HepG2 (cell line): Measurements from ENCODE around the gene EPB41L1. TPM values are rescaled to one million over a fixed set of nuclear protein-coding genes. Genes with fewer than 3 reads are reported as not detected.
A peak's percentile ranks its signal among the peaks of the same experiment; 100 is the strongest.

Experiments
- ARID4A ChIP-seq: sonication (generic); formaldehyde crosslinking; IDR thresholded peaks from 2 replicates; pipeline ENCODE4 v1.5.0; 2020; ENCODE audit warnings: mild to moderate bottlenecking, missing genetic modification reagents, borderline replicate concordance
- DBP ChIP-seq: sonication (generic); formaldehyde crosslinking; IDR thresholded peaks from 2 replicates; pipeline ENCODE4 v1.4.0; 2020; ENCODE audit warnings: missing genetic modification reagents; ENCODE audit errors: not compliant biosample characterization
- ELF4 ChIP-seq: sonication (generic); formaldehyde crosslinking; IDR thresholded peaks from 2 replicates; pipeline ENCODE4 v1.5.0; 2020; ENCODE audit warnings: missing genetic modification reagents, mild to moderate bottlenecking, moderate library complexity, borderline replicate concordance
- EP300 ChIP-seq, 3 experiments: sonication (generic) in 1 of 3; formaldehyde crosslinking in 1 of 3; IDR thresholded peaks; 2 replicates each; pipeline versions ENCODE4 v1.5.1 to v1.6.1; 2011 to 2020; ENCODE audit warnings: low read depth in 2 of 3, low read length in 2 of 3, borderline replicate concordance in 1 of 3, improper control_type of control experiment in 1 of 3, mild to moderate bottlenecking in 1 of 3, missing genetic modification reagents in 1 of 3, moderate library complexity in 1 of 3
- ERF ChIP-seq: IDR thresholded peaks from 2 replicates; pipeline ENCODE4 v1.6.1; 2018; ENCODE audit warnings: missing biosample characterization, missing genetic modification reagents
- GLMP ChIP-seq: sonication (generic); formaldehyde crosslinking; IDR thresholded peaks from 2 replicates; pipeline ENCODE4 v1.9.0; 2021; ENCODE audit warnings: missing genetic modification reagents, mild to moderate bottlenecking, borderline replicate concordance
- KDM6A ChIP-seq: IDR thresholded peaks from 2 replicates; pipeline ENCODE4 v1.6.1; 2016; ENCODE audit warnings: low read depth
- LCORL ChIP-seq, 2 experiments: fragments of 450-650 bp in 1 of 2; sonication (generic) in 1 of 2; formaldehyde crosslinking in 1 of 2; IDR thresholded peaks; 2 replicates each; pipeline versions ENCODE4 v1.5.0 to v1.6.1; 2017 to 2020; ENCODE audit warnings: antibody characterized with exemption in 1 of 2, missing genetic modification reagents in 1 of 2
- MED13 ChIP-seq: sonication (generic); formaldehyde crosslinking; IDR thresholded peaks from 2 replicates; pipeline ENCODE4 v1.5.0; 2020; ENCODE audit warnings: missing genetic modification reagents
- MIER2 ChIP-seq: IDR thresholded peaks from 2 replicates; pipeline ENCODE4 v1.6.1; 2016; ENCODE audit warnings: missing biosample characterization, missing genetic modification reagents
- MXD4 ChIP-seq: IDR thresholded peaks from 2 replicates; pipeline ENCODE4 v1.6.1; 2016; ENCODE audit warnings: mild to moderate bottlenecking, missing biosample characterization, missing genetic modification reagents
- PHB2 ChIP-seq: fragments of 450-650 bp; IDR thresholded peaks from 2 replicates; pipeline ENCODE4 v1.6.1; 2018; ENCODE audit not compliant: partially characterized antibody
- POLR2AphosphoS2 ChIP-seq: IDR thresholded peaks from 2 replicates; pipeline ENCODE4 v1.6.1; 2011; ENCODE audit warnings: low read depth, low read length, improper control_type of control experiment
- RFX3 ChIP-seq: IDR thresholded peaks from 2 replicates; pipeline ENCODE4 v1.6.1; 2016; ENCODE audit warnings: missing biosample characterization, missing genetic modification reagents
- SNRNP70 ChIP-seq: fragments of 200-400 bp; formaldehyde crosslinking; IDR thresholded peaks from 2 replicates; pipeline ENCODE4 v1.6.1; 2017; ENCODE audit warnings: mild to moderate bottlenecking, low read depth, low read length, moderate library complexity
- SRF ChIP-seq: IDR thresholded peaks from 2 replicates; pipeline ENCODE4 v1.6.1; 2011; ENCODE audit warnings: mild to moderate bottlenecking, low read depth, low read length, moderate library complexity
- XRCC5 ChIP-seq: fragments of 200-400 bp; formaldehyde crosslinking; optimal IDR thresholded peaks from 2 replicates; pipeline ENCODE3; 2017; ENCODE audit warnings: mild to moderate bottlenecking, low read length
- ZNF264 ChIP-seq: sonication (generic); formaldehyde crosslinking; IDR thresholded peaks from 2 replicates; pipeline ENCODE4 v1.4.0; 2020; ENCODE audit warnings: missing genetic modification reagents
- ZNF430 ChIP-seq: sonication (generic); formaldehyde crosslinking; IDR thresholded peaks from 2 replicates; pipeline ENCODE4 v1.9.0; 2021; ENCODE audit warnings: mild to moderate bottlenecking, missing genetic modification reagents
- ZNF431 ChIP-seq: sonication (generic); formaldehyde crosslinking; IDR thresholded peaks from 2 replicates; pipeline ENCODE4 v1.9.0; 2022; ENCODE audit warnings: missing genetic modification reagents, low read depth, mild to moderate bottlenecking, borderline replicate concordance
- ZNF501 ChIP-seq: sonication (generic); formaldehyde crosslinking; IDR thresholded peaks from 2 replicates; pipeline ENCODE4 v1.5.1; 2020; ENCODE audit warnings: mild to moderate bottlenecking, moderate library complexity, missing genetic modification reagents
- ZNF773 ChIP-seq: sonication (generic); formaldehyde crosslinking; IDR thresholded peaks from 2 replicates; pipeline ENCODE4 v1.4.0; 2020; ENCODE audit warnings: missing genetic modification reagents, borderline replicate concordance
- ZNF781 ChIP-seq: sonication (generic); formaldehyde crosslinking; IDR thresholded peaks from 2 replicates; pipeline ENCODE4 v1.5.1; 2020; ENCODE audit warnings: borderline replicate concordance, mild to moderate bottlenecking, missing genetic modification reagents; ENCODE audit errors: not compliant biosample characterization
- ZNF839 ChIP-seq: sonication (generic); formaldehyde crosslinking; IDR thresholded peaks from 2 replicates; pipeline ENCODE4 v1.4.0; 2020; ENCODE audit warnings: missing genetic modification reagents, mild to moderate bottlenecking, borderline replicate concordance
- polyA plus RNA-seq, 8 experiments: library from polyadenylated mRNA; depleted of rRNA in 3 of 8; stranded (reverse) in 7 of 8; unstranded in 1 of 8; fragments of >200 nt; fragmentation: Illumina TruSeq in 4 of 8; extraction: Trizol in 4 of 8; gene quantifications; 2 replicates each; pipeline versions ENCODE4 v1.2.1 to v1.2.3, GENCODE V29; 2011 to 2016; ENCODE audit warnings: low read depth in 4 of 8, missing spikeins in 1 of 8, mixed read lengths in 1 of 8; ENCODE audit not compliant: insufficient read depth in 1 of 8
- total RNA-seq, 5 experiments: library from RNA; depleted of rRNA; stranded (reverse); fragments of >200 nt; fragmentation: Illumina TruSeq; extraction: Trizol; gene quantifications; 2 replicates each; pipeline ENCODE4 v1.2.3, GENCODE V29; 2016; ENCODE audit warnings: low read depth in 1 of 5

The EPB41L1 gene
- total and polyA plus RNA-seq, 2 of the 13 experiments (the other 11 are each of a cell fraction or from before 2014, with no cell fraction given), result 16.7 to 39.0 TPM

GRCh38 chr20:36150847-36151539, 3.5 kb upstream of the EPB41L1 start (continued):
- TF ChIP-seq ARID4A (CRISPR knock-in tag) (peak; percentile 64; the same call in 1 of the 2 replicates), MED13 (CRISPR knock-in tag) (no peak), POLR2AphosphoS2 (no peak), ELF4 (CRISPR knock-in tag) (no peak; the same call in 1 of the 2 replicates), GLMP (CRISPR knock-in tag) (no peak), MIER2 (CRISPR knock-in tag) (peak; percentile 16; the same call in 1 of the 2 replicates), KDM6A (CRISPR knock-in tag) (peak; percentile 87), DBP (CRISPR knock-in tag) (no peak), PHB2 (no peak), LCORL (IDR thresholded peaks at IDR 0.05) (no peak), LCORL (CRISPR knock-in tag; IDR thresholded peaks at IDR 0.05) (peak; percentile 97), ZNF839 (CRISPR knock-in tag) (no peak), XRCC5 (peak; percentile 27), ZNF264 (CRISPR knock-in tag) (peak; percentile 55; the same call in 1 of the 2 replicates), ZNF501 (CRISPR knock-in tag) (peak; percentile 88), SNRNP70 (no peak), ZNF430 (peak; percentile 88; the same call in 1 of the 2 replicates), EP300 (IDR thresholded peaks at IDR 0.05; ENCODE audit: low read depth in 2 of 2, low read length in 2 of 2) (peak in 1 of 2 experiments; percentile 78; a peak in 2 of 4 replicates), EP300 (CRISPR knock-in tag; IDR thresholded peaks at IDR 0.05; ENCODE audit: borderline replicate concordance) (peak; percentile 60; the same call in 1 of the 2 replicates), ERF (CRISPR knock-in tag) (peak; percentile 89), ZNF781 (peak; percentile 23), MXD4 (CRISPR knock-in tag) (no peak; the same call in 1 of the 2 replicates), SRF (no peak), ZNF431 (no peak), RFX3 (CRISPR knock-in tag) (0 out of 2 replicates have a peak, but pooled peaks have one; percentile 10), ZNF773 (CRISPR knock-in tag) (no peak)
